Hepatic stellate cell (primary cell): ENCODE data around the gene TTYH1.
"Not testable (repeated sequence)": the region's sequence is repeated elsewhere in the genome, so short reads cannot be mapped to it uniquely, and the experiment has no call there.

ENCODE experiments used
- DNase-seq: peaks from one replicate; pipeline ENCODE4 v3.0.0; 2011; ENCODE audit warnings: low spot score

TTYH1 gene

DNA sequence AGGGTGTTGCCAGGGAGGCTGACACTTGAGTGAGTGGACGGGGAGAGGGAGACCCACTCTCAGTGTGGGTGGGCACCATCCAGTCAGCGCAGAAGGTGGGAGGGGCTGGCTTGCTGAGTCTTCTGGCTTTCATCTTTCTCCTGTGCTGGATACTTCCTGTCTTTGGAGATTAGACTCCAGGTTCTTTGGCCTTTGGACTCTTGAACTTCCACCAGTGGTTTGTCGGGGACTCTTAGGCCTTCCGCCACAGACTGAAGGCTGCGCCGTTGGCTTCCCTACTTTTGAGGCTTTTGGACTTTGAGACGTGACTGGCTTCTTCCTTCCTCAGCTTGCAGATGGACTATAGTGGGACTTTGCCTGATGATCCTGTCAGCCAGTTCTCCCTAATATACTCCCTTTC lies 29.5 kb downstream of the TTYH1 start:
- DNase-seq = no peak

DNA sequence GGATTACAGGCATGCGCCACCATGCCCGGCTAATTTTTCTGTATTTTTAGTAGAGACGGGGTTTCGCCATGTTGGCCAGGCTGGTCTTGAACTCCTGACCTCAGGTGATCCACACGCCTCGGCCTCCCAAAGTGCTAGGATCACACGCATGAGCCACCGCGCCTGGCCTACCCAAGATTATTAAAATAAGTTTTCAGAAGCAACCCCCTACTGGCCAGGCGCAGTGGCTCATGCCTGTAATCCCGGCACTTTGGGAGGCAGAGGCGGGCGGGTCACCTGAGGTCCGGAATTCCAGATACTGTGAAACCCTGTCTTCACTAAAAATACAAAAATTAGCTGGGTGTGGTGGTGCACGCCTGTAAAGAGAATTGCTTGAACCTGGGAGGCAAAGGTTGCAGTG lies 31.1 kb downstream of the TTYH1 start:
- DNase-seq = not testable (repeated sequence)

DNA sequence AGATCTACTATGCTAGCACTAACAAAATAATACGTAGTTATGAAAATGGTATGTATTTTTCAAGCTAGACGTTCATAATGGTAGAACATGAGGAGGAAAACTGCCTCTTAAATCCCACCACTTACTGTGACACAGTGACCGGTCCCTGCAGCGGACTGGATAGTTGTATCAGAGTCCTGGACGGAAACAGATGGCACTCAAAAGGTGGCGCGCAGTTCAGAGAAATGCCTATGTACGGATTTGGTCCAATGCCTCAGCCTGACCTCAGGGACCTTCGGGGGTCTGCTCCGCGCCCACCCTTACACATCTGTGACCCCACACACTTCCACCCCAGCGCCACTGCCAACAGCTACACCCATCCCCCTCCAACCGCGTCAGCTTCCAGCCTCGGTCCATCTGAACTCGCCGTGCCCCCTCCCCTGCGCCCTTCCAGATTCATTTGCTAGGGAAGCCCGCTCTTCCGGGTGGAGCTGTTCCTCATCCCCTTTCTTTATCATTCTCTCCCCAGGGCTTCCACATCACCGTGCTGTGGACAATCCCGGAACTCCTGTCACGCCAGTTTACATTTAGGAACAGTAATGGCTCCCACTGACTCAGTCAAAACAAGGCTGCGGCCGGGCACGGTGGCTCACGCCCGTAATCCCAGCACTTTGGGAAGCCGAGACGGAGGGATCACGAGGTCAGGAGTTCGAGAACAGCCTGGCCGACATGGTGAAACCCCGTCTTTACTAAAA lies 32.9 kb downstream of the TTYH1 start:
- DNase-seq = peak; percentile 79

DNA sequence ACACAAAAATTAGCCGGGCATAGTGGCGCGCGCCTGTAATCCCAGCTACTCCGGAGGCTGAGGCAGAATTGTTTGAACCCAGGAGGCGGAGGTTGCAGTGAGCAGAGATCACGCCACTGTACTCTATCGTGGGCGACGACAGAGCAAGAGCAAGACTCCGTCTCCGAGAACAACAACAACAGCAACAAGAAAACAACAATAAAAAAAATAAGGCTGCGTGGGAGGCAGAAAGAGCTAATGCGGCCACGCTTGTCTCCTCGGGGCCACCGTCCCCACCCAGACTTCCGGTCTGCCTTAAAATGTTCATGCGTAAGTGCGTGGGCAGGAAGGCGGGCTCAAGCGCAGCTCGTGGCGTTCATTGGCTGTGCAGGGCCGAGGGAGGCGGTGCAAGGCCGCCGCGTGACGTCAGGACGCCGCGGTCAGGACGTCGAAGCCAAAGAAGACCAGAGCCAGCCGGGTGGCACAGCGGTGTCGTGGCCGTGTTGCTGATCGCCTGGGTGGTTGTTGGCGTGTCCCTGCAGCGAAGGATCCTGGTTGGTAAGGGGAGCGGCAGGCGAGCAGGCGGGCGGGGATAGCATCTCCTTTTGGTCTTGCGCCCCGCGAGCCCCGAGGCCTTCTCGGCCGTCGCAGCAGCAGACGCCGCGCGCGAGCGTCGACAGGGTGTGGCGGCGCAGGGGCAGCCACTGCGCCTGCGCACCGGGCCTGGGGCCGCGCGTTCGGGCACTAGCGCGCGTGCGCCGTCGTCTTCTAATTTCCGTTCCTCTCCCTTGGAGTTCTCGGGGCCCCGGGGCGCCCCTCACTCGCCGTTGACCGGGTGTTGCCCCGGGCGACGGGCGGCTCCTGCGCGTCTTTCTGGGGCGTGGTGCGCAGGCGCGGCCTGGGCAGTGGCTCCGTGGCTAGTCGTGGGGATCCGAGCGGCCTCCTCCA lies 33.8 kb downstream of the TTYH1 start, which contains the start of gene LENG8:
Gene LENG8 (plus strand): TSS at position 426 of the 927 bp plus-strand sequence. CDS start 2,146 bp downstream, outside the sequence.
- DNase-seq = peak; percentile 98

DNA sequence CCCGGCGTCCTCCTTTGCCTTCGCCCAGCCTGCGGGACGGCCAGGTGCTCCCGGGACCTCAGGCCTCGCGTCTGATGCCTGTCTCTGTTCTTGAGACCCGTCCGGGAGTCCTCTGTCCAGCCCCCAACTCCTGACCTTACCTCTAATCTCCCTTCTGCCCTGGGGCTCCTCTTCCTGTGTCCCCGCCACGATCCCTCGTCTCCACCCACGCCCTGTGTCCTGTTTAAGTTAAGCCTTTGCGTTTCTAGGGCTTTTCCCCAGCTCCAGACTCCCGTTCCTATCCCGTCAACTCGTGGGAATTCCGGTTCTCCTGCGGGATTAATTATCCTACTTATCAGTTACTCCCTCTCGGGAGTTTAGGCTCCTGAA lies 34.4 kb downstream of the TTYH1 start:
- DNase-seq = peak; percentile 42

DNA sequence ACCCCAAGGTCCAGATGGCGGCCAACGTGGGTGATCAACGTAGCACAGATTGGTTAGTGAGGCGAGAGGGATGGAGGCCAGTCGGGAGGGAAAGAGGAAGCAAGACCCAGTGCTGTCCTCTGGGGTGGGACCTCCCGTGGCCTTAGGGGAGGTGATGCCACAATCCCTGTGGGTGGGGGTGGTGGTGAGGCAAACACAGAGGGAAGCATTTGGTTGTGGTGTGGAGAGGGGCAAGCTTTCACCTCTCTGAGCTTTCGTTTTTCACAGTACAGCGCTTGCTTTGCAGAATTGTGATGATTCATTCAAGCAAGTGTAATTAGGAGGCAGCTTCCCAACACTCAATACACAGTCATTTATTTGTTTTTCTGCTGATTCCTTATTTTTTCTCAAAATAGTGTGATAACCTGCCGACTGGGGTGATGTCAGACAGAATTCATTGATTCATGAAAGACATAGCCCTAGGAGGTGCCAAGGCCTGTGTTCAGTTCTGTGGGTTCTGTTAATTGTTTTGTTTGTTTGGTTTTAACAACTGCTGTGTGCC lies 36.1 kb downstream of the TTYH1 start:
- no peak for DNase-seq

DNA sequence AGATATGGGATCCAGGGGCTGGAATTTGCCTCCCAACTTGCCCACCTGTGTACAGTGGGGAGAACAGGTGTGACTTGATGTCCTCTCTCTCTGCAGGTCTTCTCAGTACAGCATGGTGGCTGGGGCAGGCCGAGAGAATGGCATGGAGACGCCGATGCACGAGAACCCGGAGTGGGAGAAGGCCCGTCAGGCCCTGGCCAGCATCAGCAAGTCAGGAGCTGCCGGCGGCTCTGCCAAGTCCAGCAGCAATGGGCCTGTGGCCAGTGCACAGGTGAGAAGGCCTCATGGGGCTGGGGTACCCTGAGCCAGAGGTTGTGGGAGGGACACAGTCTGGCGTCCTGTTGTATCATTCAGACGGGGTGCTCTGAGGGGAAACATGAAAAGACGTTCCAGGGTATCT lies 36.7 kb downstream of the TTYH1 start:
- no peak for DNase-seq

DNA sequence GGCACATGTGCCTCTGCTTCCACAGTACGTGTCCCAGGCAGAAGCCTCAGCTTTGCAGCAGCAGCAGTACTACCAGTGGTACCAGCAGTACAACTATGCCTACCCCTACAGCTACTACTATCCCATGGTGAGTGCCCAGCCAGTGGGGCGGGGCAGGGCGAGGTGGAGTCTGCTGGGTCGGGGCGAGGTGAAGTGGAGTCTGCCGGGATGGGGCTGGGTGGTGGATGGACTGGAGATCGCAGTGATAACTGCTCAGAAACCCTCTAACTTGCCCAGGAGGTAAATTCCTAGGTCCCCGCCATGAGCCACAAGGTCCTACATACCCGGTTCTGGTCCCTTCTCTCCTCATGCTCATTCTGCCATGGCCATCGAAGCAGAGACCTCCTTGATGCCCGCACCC lies 37.4 kb downstream of the TTYH1 start:
- no peak for DNase-seq

DNA sequence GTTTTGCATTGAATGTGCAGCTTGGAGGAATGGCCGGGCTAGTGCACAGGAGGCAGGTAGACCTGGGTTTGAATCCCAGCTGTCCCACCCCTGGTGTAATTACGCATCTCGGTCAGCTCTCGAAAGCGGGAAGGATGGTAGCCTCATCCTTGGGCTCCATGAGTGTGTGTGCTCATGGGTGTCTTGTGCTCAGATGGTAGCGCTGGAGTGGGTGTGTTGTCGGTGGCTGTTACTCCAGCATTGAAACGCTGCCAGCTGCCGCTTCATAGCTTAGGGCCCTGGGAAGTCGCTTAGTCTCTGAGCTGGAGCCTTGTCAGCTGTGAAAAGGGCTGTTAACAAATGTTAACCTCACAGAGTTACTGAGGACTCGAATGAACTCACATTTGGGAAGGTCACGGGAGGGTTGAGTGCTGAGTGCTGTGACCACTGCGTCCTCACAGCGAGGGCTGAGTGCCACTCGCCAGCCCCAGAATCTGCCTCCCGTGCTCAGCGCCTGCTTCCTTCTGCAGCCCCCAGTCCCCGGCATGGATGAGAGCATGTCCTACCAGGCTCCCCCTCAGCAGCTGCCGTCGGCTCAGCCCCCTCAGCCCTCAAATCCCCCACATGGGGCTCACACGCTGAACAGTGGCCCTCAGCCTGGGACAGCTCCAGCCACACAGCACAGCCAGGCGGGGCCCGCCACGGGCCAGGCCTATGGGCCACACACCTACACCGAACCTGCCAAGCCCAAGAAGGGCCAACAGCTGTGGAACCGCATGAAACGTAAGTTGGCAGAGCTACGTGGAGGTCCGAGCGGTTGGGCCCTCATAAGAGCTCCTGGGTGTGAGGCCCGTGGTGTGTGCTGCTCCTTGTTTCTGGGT lies 38.9 kb downstream of the TTYH1 start:
- DNase-seq = no peak

DNA sequence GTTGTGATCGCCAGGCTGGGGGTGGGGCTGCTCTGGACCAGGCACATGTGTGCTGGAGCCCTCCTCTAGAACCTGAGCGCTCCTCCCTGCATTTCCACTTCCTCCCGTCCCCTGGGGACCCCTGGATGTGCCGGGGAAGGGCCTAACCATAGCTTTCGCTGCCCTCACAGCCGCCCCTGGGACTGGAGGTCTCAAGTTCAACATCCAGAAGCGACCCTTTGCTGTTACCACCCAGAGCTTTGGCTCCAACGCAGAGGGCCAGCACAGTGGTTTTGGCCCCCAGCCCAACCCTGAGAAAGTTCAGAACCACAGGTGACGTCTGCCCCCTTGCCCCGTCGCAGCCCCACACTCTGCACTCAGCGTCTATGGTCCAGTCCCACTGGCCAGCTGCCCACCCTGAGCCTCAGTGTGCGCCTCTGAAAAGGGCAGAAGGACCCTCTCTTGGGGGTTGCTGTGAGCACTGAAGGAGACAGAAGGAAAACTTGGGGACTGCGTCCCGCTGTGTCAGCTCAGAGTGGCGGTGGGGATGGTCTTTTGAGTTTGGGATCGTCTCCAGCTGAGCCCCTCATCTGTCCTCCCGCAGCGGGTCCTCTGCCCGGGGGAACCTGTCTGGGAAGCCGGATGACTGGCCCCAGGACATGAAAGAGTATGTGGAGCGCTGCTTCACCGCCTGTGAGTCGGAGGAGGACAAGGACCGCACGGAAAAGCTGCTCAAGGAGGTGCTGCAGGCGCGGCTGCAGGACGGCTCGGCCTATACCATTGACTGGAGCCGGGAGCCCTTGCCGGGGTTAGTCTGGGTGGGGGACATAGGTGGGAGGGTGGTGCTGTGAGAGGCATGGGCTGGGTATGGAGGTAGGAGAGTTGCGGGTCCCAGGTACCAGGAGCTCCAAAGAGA lies 39.8 kb downstream of the TTYH1 start:
- no peak for DNase-seq

DNA sequence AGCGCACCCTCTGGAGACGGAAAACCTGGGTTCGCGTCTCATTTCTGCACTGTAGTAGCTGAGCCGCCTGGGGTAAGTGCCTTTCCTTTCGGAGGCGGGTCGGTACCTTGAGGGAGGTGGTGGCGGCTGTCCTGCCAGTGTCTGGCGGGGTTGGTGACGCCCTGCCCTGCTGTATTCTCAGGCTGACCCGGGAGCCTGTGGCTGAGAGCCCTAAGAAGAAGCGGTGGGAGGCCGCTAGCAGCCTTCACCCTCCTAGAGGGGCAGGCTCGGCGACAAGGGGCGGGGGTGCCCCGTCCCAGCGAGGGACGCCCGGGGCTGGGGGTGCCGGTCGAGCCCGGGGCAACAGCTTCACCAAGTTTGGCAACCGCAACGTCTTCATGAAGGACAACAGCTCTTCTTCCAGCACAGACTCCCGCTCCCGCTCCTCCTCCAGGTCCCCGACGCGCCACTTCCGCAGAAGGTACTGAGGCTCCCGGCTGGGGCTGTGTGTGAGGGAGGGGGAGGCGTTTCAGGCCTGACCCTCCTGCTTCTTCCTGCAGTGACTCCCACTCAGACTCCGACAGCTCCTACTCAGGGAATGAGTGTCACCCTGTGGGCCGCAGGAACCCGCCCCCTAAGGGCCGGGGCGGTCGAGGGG lies 40.6 kb downstream of the TTYH1 start:
- no peak for DNase-seq

DNA sequence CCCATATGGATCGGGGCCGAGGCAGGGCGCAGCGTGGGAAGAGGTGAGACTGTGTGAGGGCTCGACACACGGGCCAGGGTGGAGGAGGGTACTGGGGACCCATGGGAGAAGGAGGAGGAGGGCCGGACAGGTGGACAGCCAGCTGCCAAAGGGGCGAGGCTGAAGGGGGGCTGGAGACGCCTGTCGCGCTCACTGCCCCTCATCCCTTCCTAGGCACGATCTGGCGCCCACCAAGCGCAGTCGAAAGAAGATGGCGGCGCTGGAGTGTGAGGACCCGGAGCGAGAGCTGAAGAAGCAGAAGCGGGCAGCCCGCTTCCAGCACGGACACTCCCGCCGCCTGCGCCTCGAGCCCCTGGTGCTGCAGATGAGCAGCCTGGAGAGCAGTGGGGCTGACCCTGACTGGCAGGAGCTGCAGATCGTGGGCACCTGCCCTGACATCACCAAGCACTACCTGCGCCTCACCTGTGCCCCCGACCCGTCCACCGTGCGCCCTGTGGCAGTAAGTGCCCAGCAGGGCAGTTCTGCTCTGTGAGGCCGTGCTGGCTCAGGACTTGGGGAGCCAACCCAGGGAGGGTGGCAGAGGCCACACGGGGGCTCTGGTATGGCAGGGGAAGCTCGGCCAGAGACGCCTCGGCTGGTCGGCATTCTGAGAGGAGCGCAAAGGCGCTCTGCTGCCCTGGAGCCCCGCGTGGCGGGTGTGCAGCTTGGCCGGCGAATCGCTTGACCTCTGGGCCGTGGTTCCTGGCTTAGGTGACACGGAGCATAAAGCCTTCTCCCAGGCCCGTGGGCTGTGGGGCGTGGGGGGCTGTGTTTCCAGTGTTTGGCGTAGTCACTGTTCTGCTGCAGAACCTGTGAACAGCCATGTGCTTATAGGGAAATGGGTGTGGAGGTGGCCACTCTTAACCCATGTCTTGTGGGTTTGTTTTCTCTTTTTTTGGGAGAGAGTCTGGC lies 41.4 kb downstream of the TTYH1 start:
- no peak for DNase-seq

DNA sequence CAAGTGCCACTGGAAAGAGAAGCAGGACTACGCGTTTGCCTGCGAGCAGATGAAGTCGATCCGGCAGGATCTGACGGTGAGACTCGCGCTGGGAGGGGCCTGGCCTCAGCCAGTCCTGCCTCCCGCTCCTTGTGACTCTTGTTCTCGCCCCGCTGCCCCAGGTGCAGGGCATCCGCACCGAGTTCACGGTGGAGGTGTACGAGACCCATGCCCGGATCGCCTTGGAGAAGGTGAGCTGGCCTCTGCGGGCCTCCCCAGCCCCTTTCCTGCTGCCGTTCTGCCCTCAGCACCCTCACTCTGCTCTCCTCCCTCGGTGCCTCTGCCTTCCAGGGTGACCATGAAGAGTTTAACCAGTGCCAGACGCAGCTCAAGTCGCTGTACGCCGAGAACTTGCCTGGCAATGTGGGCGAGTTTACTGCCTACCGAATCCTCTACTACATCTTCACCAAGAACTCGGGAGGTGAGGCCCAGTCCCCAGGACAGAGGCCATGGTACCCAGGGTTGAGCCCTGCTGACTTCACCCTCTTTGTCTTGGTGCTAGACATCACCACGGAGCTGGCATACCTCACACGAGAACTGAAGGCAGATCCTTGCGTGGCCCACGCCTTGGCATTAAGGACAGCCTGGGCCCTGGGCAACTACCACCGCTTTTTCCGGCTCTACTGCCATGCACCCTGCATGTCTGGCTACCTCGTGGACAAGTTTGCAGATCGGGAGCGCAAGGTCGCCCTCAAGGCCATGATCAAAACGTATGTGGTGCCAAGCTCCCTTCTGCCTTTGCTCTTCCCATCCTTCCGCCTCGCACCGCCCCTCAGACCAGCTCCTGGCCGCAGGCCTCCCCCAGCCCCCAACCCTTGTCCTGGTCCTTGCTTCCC lies 42.7 kb downstream of the TTYH1 start:
- DNase-seq = no peak

DNA sequence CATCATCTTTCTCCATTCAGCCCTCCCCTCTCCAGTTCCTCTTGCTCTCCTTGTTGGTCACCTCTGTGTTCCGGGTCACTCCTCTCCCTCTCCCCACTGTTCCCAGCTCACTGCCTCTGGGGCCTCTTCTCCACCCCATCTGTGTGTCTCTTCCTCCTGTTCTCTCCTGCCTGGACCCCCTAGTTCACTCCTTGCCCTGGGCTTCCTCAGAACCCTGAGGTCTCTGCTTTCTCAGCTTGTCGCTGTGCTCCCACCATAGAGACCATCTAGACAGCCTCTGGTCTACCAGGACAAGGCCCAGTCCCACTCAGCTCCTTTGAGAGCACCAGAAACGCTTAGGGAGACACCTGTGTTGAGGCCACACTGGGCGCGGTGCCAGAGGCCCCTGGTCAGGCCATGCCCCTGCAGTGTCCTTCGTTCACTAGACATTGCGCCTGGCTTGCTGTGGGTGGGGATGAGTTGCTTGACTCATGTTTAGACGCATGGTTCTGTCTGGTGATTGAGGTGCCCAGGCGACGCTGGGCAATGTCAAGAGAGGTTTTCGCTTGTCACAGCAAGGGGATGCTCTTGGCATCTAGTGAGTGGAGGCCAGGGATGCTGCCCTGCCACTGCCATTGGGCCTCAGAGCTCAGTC lies 43.5 kb downstream of the TTYH1 start:
- DNase-seq = no peak

DNA sequence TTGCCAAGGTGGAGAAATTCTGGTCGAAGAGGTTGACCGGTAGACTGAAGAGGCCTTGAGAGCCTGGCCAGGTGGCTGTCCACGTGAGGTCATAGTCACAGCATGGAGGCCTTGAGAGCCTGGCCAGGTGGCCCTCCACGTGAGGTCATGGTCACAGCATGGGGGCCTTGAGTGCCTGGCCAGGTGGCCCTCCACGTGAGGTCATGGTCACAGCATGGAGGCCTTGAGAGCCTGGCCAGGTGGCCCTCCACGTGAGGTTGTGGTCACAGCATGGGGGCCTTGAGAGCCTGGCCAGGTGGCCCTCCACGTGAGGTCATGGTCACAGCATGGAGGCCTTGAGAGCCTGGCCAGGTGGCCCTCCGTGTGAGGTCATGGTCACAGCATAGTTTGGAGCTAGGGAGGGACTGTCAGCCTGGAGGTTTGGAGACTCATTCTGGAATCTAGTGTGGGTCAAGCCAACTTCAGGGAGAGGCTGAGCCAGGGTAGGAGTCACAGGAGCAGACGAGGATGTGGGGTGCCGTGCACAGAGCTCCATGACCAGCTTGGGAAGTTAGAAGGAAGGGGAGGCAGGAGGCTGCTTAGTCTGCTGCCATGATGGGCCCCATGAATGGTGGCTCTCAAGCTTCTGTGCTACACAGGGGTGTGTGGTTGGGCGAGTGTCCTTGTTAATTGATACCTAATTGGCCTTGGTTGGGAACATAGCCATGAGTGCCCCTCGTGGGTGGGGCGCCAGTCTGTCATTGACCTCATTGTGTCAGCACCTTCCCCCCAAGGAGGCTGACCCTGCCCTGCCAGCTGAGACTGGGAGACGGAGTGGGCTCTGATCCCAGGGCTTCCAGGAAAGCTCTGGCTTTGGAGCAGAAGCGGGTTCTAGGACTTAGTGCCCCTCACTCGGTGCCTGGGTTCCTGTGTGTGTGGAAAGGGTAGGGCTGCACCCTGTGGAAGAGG lies 44.3 kb downstream of the TTYH1 start:
- DNase-seq = no peak

DNA sequence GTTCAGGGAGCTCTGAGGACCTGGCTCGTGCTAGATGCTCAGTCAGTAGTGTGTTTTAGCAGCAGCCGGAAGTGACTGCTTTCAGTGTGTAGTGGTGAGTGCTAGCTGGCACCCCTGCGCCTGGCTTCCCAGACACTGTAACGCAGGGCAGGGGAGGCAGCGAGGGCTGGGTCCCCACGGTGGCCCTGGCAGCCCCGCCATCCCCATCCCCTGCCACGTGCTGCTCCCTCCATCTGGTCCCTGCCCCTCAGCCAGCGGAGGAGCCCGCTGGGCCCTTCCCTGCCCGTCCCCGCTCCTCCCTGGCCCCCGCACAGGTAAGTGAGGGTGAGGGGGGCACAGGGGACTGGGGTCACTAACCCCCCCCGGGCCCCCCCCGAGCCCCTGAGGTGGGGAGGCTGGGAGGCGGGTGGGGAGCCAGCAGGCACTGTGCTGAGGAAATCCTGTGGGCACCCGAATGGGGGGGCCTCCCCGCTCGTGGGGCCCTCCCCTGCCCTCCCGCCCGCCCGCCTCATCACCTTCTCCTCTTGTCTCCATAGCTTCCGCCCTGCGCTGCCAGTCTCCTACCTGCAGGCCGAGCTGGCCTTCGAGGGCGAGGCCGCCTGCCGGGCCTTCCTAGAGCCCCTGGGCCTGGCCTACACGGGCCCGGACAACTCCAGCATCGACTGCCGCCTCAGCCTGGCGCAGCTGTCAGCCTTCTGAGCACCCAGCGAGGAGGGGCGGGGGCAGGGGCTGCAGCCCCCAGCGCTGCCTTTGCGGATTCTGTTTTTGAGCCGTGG lies 45.2 kb downstream of the TTYH1 start:
- no peak for DNase-seq
